D721Med (cell line): Measurements from ENCODE around the gene CELA2B.

ENCODE experiments used
- DNase-seq: peaks from one replicate; pipeline ENCODE4 v3.0.0; 2011; ENCODE audit warnings: low spot score; ENCODE audit not compliant: insufficient read length
- FAIRE-seq: peaks from 2 replicates; lab custom pipeline; 2011; peaks lifted over from hg19 to GRCh38; lab: Jason Lieb, UNC
- TF ChIP-seq, protein P1 (sequence below): IDR thresholded peaks from 2 replicates; pipeline ENCODE4 v1.5.1; 2012; ENCODE audit warnings: mild to moderate bottlenecking, control low read depth; ENCODE audit not compliant: insufficient read depth; ENCODE audit errors: missing control alignments

The CELA2B gene

DNA sequence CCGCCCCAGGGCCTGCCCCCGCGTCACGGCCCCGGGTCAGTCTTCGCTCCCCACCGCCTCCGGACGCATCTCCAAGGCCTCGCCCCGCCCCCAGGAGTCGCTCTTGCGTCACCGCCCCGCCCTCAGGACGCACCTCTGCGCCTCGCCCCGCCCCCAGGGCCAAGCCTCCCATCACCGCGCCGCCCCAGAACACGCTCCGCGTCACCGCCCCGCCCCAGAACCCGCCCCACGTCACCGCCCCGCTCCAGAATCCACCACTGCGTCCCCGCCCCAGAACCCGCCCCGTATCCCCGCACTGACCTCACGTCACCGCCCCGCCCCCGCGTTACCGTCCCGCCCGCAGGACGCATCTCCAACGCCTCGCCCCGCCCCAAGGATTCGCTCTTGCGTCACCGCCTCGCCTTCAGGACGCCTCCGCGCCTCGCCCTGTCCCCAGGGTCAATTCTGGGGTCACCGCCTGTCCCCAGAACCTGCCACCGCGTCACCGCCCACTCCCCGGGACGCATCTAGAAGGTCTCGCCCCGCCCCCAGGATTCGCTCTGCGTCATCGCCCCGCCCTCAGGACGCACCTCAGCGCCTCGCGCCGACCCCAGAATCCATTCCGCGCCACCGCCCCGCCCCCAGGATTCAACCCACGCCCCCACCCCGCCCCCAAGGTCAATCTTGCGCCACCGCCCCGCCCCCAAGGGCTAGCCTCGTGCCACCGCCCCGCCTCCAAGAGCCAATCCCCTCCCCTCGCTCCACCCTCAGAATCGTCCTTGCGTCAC lies 48.6 kb downstream of the CELA2B start:
- FAIRE-seq (no peak), DNase-seq (peak; percentile 37)
- TF ChIP-seq, protein P1, sequence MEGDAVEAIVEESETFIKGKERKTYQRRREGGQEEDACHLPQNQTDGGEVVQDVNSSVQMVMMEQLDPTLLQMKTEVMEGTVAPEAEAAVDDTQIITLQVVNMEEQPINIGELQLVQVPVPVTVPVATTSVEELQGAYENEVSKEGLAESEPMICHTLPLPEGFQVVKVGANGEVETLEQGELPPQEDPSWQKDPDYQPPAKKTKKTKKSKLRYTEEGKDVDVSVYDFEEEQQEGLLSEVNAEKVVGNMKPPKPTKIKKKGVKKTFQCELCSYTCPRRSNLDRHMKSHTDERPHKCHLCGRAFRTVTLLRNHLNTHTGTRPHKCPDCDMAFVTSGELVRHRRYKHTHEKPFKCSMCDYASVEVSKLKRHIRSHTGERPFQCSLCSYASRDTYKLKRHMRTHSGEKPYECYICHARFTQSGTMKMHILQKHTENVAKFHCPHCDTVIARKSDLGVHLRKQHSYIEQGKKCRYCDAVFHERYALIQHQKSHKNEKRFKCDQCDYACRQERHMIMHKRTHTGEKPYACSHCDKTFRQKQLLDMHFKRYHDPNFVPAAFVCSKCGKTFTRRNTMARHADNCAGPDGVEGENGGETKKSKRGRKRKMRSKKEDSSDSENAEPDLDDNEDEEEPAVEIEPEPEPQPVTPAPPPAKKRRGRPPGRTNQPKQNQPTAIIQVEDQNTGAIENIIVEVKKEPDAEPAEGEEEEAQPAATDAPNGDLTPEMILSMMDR: no peak

DNA sequence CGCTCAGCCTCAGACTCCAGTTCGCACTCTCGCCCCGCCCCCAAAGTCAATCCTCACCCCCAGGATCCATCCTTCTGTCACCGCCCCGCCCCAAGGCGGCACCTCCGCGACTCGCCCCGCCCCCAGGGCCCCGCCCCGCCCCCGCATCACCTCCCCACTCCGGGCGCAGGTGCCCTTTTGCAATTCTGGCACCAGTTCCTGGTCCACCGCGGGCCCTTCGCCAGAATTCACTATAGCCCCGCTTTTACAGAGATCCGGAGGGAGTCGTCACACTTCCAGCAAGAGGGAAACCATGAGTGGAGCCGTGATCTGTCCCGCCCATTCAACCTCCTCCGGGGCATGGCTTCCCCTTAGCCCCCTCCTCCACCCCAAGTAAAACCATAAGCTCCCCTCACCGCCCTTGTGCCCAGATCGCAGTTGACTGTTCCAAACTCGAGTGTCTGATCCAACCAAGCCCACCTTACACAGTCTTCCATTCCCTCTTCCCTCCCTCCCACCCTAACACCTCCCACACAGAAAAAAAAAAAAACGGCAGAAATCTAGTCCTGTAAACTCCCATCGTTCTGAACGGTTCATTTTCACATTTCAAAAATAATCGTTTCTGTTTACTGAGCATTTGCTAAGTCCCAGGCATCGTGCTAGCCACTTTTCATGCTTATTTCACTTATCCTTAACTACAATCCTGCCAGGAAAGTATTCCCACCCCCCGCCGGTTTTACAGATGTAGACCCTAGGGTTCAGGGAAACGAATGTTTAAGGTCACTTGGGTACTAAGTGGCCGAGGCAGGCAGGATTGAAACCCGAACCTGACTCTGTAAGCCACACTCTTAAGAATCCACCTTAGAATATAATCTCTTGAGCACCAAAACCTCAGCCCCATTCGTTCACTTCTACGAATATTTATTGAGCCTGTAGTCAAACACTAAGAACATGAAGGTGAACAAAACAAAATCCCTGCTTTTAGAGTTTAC lies 49.4 kb downstream of the CELA2B start:
- no peak for DNase-seq
- TF ChIP-seq, protein P1: no peak
- FAIRE-seq: no peak

DNA sequence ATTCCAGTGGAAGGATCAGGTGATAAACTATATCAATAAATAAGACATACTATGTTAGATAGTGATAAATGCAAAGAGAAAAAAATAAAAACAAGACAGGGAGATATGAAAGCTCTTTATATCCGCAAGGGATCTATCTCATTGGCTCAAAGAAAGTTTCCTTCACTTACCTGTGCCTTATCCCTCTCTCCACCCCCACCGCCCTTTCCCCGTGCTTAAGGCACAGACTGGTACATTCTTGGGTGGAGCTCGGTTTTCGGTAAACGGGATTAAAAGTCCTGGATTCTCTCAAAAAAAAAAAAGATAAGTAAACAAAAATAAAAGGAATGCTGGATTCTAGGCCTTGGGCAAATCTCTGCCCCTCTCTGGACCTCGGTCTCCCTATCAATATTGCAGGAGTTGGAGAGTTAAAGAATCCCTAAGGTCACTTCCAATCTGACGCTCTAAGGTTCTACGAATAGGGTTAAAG lies 50.2 kb downstream of the CELA2B start:
- FAIRE-seq (no peak), DNase-seq (no peak)
- TF ChIP-seq, protein P1: no peak

DNA sequence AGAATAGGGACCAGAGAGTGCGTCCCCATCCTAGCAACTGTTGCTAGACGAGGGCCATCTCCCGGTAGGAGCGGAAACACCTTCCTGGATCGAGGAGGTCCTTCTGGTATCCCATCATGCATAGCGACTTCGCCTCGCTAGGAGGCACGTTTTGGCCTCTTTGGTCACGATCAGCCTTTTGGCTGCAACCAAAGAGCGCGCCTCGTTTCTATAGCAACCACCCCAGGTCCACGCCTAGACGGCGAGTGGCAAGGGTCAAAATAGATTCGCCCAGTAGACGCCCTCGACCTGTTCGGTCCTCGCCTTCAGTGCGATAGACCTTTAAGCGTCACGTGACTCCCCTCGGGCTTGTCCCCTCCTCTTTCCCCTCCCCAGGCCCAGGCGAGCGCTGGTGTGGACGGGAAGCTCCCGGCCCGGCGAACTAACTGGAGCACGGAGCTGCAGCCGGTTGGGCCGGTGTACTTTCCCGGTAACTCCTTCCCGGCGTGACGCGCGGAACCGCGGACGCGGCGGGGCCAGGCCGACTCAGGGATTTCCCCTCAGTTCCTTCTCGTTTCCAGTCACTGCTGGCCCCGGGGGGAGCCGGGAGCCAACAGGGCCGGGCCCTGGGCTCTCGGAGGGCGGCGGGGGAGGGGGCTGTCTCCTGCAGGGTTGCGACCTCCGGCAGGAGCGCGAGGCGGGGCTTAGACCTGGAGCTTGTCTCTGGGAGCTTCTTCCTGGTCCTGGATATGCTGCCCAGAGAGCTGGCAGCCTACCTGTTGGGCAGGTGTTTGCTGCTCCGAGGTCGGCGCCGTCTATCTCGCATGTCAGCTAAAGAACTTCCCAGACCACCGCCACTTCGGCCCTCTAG lies 50.8 kb downstream of the CELA2B start, which contains the start of gene DNAJC16:
TSS of gene DNAJC16 (plus strand) at position 359 of the 850 bp plus-strand sequence. CDS start 2,258 bp downstream, outside the sequence.
- TF ChIP-seq, protein P1: peak; percentile 26
- DNase-seq (peak; percentile 35), FAIRE-seq (no peak)

DNA sequence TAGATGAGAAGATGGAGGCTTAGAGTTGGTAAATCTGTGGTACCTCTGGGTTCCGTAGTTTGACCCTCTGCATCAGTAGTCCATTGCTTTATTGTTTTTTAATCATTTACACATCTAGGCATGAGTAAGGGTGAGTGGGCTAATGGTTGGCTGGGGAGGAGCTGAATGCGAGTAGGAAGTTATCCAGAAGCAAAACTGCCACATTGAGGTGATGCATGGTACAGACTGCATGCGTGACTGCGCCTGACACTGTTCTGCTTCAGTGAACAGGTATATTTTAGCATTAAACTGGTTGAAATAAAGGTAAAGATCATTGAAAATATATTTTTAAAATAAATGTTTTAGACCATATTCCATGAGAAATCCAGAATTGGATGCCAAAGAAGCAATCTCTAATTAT lies 55.1 kb downstream of the CELA2B start:
- FAIRE-seq: no peak
- DNase-seq: no peak

DNA sequence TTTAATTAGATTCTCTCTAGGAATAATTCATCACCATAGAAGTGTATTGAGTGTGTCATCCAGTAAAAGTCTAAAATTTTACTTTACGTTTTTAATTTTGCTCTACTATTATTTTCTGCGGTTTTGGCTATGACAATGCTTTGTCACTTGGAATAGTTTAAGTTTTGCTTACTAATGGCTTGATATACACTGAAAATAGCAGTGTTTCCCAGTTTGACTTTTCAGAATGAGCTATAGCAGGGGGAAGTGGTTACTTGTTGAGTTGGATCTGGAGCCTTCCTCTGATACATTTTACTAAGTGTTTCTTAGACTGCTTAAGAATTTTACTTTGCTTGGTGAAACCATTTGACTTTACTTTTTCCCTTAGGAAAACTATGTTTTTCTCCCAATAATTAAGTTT lies 55.8 kb downstream of the CELA2B start:
- FAIRE-seq: no peak
- TF ChIP-seq, protein P1: no peak

More for the DNA sequence above, 55.1 kb downstream of the CELA2B start:
- TF ChIP-seq, protein P1: no peak

More for the DNA sequence above, 55.8 kb downstream of the CELA2B start:
- no peak for DNase-seq
